Fibroblast of skin of back (primary cell): ENCODE data around the gene DMRTC2. TPM values are rescaled to one million over a fixed set of nuclear protein-coding genes. Genes with fewer than 3 reads are reported as not detected.

Experiments used
- DNase-seq: peaks from one replicate; pipeline ENCODE4 v3.0.0-alpha.2; 2013
- polyA plus RNA-seq, 2 experiments: library from polyadenylated mRNA; unstranded; fragments of 120-200 nt; gene quantifications; one replicate each; pipeline ENCODE4 v1.2.1, GENCODE V29; 2013; ENCODE audit not compliant: insufficient read length in 2 of 2

Gene DMRTC2
- not detected for polyA plus RNA-seq (2013, experiment 1 of 2; ENCODE audit: insufficient read length)
- not detected for polyA plus RNA-seq (2013, experiment 2 of 2; ENCODE audit: insufficient read length)

DNA sequence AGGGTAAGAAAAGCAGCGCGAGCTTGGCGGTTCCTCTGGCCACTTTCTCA is at the start of gene DMRTC2:
Gene DMRTC2, plus strand, starts transcription at position 42 of the 50 bp plus-strand sequence. CDS start 2,387 bp downstream, outside the sequence.
- DNase-seq = no peak

DNA sequence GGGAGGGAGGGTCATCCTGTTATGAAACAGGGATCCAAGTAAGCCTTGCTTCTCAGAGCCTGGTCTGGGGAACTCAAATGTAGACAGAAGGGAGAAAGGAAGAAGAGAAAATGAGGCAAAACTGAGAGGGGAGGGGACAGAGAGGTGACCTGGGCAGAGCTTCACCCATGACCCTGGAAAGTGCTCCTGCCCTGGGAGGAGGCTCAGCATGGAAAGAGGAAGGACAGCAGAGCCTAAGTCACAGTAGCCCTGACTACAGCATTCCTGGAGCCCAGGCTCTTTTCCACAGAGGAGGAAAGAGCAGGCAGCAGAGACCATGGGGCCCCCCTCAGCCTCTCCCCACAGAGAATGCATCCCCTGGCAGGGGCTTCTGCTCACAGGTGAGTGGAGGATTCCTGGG is 48.5 kb upstream of the DMRTC2 start, which contains the start of gene CEACAM3:
Gene CEACAM3, plus strand, starts transcription at position 226 of the 400 bp plus-strand sequence. Its CDS starts 91 bp downstream, at position 317.
- DNase-seq = no peak

DNA sequence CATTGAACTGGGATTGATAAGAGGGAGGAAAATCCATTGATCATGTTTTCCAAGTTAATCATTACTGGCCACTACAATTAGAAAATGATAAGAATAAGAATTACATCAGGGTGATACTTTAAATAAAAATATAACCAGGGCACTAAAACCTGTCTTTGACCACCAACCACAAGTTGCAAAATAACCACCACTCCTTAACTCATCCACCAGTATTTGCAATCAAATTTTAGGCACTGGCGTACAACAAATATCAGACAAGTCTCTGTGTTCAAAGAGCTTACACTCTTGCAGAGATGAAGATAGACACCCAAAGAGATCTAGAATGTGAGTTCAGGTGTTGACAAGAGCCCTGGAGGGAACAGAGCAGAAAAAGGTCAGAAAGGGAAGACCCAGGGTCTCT is 47.9 kb upstream of the DMRTC2 start:
- DNase-seq = no peak

DNA sequence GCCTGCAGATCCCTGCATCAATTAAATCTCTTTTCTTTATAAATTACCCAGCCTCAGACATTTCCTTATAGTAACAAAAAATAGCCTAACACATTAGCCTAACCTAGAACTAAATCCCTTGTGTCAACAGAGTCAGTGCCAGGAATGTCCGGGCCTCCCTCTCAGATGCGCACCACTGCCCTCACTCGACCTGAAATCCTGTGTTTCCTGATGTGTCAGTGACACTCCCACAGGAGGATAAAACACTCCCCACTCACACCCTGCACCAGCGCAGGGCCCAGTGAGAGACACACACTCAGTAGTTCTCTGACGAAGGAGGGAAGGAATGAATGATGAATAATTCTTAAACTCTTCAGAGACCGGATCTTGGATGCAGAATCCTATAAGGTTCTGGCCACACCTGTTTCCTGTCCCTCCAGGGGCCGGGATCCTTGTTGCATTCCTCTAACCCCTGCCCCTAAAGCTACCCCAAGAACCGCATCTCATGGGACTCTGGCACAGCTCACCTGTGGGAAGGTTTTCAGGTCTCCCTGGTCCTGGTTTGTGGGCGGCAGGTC is 45.3 kb upstream of the DMRTC2 start:
- DNase-seq = no peak

DNA sequence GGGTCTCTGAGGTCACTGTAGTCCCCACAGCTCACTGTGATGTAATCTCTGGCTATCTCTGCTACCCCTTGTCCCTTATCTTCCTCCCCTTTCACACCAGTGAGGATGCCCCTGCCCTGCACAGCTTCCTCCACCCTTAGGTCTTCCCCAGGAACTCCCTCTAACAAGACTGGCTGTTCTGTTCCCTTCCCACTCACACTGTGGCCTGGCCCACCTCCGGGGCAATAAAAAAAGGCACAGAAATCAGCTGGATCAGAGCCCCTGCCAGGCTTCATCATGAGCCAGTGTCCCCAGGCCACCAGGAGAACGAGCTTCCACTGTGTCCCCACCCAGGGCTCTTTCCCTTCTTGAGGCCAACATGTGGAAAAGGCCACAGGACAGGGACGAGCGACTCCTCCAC is 43.8 kb upstream of the DMRTC2 start:
- DNase-seq = no peak

DNA sequence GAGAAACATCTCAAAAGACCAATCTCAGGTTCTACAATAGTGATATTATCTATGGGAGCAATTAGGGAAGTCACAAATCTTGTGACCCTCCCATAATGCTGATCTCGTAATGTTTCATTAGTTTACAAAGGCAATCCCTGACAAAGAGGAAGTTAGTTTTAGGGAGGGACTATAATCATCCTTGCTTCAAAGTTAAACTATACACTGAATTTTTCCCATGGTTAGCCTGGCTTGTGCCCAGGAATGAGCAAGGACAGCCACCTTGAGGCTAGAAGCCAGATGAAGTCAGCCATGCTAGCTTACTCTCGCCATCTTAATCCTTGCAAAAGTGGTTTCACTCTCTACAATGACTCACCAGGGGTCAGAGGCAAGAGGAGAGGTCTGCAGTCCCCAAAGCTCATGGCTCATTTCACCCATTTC is 43.0 kb upstream of the DMRTC2 start:
- DNase-seq = no peak

DNA sequence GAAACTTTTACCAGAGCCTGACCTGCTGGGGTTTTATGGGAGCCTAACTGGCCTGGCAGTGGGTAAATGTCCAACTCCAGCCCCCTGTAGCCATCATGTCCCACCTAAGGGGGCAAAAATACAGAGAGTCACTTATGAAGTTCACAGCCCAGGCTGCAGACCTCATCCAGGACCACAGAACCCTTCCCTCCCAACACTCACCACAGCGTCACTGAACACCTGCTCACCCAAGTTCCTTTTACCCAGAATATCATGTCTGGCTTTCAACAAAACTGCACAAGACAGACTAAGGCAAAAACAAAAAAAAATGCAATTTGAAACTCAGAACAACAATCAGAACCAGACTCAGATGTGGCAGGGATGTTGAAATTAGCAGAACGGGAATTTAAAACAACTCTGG is 42.1 kb upstream of the DMRTC2 start:
- DNase-seq = no peak

DNA sequence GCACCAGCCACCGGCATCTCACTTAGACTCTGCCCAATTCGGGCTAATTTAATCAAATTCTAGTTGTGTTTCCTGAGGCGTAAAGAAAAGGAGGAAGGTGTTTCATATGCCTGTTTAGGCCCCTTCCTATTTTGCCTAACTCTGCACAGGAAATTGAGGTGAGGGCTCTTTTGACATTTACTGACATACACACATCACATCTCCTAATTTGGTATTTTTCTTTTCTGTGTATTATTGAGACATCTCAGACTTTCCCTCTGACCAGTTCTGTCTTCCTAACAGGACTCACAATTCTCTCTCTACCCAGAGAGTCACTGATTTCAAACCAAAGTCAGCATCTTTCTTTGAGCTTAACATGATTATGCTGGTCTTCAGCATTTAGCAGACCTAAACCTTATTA is 40.5 kb upstream of the DMRTC2 start:
- no peak for DNase-seq

DNA sequence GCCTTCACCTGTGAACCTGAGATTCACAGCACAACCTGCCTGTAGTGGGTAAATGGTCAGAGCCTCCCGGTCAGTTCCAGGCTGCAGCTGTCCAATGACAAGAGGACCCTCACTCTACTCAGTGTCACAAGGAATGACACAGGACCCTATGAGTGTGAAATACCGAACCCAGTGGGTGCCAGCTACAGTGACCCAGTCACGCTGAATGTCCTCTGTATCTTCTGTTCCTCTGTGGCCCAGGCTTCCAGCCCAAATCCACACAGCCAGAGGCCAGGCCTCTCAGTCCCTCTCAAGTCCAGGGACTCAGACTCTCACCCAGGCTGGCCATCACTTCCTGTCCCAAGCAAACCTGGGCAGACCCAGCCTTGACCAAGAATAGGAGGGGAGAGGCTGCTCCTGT is 37.7 kb upstream of the DMRTC2 start:
- no peak for DNase-seq

DNA sequence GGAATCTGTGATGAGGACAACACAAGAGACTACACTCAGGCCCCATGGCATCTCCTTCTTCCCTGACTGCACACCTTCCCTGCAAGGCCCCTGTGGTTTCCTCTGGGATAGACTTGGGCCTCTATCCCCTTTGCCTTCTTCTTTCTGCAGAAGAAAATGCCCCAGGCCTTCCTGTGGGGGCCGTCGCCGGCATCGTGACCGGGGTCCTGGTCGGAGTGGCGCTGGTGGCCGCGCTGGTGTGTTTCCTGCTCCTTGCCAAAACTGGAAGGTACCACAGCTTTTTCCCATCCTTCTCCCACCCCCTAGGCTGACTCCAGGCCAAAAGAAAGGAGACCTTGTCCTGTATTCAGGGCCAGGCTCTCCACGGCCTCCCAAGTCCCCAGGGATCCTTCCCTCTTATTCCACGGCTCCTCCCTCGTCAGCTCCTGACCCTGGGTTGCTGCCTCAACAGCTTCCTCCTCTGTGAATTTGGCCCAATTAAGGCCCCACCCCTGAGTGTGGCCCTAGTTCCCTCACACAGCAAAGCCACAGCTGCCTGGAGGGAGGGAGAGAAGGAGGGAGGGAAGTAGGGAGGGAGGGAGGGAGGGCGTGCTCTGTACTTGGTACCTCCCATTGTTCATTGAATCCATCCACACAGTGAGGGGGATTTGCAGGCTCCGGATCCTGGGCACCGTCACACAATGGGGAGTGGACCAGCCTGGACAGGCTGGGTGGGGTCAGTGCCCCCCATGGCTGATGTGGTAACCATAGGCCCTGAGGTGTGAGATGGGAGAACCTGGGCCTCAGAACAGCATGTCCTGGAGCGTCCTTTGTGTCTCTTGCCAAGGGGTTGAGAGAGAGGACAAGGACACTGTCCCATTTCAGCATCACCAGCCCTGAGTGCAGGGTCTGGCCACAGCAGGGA is 35.9 kb upstream of the DMRTC2 start:
- no peak for DNase-seq

DNA sequence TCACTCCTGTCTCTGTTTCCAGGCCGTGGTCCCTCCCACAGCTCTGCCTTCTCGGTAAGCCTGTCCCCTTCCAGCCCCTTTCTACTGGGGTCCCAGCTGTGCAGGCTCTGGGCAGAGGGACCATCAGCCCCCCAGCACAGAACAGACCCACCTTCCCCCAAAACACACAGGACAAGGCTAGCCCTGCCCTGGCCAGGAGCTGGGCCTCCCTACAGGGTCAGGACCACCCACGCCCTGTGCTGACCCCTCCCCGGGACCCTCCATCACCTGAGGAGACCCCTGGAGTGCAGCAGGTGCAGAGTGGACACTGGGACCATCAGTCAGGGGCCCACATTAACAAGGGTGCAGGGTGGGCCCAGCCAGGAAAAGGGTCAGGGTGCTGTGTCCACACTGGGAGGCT is 34.5 kb upstream of the DMRTC2 start:
- no peak for DNase-seq

DNA sequence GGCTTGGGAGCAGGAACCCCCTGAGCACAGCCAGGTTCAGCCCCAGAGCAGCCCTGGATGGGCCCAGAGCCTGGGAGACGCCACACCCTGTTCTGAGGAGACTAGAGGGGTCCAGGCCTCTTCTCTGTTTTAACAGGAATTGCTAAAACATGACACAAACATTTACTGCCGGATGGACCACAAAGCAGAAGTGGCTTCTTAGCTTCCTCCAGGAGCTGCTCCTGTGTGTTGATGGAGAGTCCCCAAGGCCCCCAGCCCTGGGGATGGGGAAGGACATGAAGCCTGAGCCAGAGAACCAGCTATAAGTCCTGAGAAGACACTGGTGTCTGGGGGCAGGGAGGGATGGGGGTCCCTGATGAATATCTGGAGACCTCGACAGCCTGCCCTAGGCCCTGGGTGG is 33.8 kb upstream of the DMRTC2 start:
- no peak for DNase-seq

DNA sequence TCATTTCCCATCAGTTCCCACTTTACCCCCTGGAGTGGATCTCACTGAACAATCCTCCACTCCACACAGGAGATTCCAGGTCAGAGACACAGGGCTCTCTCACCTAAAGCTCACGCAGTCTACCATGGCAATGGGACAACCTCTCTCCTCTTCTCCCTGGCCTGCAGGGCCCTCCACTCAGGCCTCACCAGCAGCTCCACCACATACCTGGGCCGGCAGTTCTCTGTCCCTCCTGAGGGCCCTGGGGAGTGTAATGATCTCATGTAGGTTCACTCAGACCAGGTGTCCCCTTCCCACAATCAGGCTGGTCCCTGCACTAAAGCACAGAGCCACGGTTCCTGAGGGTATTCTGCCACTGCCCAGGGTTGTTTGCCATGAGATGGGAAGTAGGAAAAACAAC is 32.9 kb upstream of the DMRTC2 start:
- no peak for DNase-seq

DNA sequence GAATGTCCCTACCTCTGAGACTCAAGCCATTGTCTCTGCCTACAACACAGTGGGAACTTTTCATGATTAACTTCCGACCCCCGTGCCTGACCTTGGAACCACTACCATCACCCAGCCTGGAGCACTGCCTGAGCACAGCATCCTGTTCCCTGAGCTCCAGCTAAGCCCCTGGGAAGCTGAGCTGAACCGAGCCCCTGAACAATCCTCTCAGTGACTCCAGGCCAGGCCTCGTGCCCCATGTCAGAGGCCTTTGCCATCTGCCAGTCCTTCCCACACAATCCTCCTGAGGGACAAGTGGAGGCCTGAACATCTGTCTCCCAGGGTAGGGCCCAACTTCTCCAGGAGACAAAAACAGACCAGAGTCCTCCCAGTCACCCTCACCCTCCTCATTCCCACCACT is 30.9 kb upstream of the DMRTC2 start:
- no peak for DNase-seq

DNA sequence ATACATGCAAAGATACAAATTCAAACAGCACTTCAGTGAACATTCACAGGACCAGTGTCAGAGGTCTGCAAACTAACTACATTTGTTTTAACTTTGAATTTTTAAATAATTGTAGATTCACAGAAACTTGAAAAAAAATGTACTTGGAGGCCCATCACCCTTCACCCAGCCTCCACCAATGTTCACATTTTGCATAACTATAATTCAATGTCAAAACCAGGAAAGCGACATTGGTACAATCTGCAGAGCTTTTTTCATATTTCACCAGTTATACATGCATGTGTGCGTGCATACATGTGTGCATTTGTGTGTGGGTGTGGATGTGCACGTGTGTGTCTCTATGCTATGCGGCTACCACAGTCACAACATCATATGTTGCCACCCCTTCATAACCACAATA is 29.5 kb upstream of the DMRTC2 start:
- DNase-seq = no peak

DNA sequence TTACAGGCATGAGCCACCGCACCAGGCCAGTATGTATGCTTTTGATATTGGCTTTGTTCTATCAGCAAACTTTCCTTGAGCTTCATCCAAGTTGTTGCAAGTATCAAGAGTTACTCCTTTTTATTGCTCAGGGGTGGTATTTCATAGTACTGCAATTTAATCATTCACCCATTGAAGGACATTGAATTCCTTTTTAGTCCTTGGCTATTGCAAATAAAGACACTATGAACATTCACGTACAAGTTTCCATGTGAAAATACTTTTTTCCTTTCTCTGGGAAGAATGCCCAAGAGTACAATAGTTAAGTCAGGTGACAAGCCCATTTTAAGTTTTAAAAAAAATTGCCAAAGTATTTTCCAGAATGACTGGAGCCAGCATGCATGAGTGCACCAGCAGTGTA is 28.1 kb upstream of the DMRTC2 start:
- no peak for DNase-seq

DNA sequence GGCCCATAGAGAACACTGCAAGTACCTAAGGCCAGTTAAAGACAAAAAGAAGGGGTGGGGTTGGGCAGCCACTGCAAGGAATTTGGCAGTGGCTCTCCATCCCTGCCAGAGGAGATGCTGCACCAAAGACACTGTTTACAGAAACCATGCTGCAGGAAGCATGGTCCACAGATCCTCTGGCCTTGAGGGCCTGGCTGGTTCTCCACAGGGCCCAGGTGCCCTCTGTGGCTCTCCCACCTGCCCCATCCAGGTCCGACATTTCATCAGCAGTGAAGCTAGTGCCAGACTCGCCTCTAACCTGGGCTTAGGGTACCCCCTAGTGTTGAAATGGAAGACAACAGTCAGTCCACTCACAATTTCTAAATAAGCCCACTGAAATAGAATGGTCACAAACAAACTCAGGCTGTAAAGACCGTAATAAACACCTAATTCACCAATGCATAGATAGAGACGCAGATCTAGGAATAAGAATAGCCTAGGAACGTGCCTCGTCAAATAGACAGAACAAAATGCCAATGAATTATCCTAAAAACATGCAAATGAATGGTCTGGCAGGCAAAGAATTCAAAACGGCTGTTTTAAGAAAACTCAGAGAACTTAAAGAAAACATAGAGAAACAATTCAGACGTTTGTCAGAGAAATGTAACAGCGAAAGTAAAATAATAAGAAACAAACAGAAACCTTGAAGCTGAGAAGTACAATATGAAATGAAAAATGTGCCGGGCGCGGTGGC is 23.7 kb upstream of the DMRTC2 start:
- DNase-seq = no peak

DNA sequence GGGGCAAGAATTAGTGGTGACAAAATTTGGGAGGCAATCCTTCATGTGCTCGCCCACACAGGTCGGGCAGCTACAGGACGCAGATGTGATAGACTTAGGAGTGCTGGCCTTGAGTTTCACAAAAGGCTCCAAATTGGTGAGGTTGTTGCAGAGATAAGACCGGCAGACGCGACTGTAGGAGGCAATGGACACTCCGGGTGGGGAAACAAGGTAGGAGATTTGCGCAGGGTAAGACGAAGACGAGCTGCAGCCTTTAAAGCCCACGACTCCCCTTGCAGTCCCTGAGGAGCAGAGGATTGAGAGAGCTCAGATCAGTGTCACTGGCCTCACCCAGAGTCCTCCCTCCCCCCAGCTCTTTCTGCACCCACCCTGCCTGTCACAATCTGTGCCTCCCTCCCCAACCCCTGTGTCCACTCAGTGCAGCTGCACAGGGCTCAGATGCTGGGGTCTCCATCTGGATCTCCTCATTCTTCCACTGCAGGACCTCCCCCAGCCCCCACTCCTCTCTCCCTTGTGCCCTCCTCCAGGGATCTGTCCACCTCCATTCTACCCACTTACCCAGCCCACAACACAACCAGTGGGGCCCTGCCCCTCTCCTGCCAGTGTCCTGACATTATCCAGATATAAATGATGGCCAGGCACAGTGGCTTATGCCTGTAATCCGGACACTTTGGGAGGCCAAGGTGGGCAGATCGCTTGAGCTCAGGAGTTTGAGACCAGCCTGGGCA is 6.7 kb upstream of the DMRTC2 start:
- no peak for DNase-seq

DNA sequence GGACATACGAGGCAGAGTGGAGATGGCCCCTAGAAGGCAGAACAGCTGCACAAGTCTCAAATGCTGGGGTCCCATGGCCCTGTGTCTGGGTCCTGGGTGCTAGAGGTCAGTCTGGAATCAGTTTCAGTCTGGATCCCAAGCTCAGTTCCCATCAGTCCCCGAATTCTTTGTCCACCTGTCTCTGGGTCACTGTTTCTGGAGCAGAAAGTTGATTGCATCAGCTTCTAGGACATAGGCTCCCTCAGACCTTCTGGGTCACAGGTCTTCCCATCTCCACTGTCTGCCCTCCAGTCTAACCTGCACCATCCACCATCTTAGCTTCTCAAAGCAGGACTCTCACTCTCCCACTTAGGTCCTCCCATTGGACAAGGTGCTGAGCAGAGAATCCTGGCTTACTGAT is 5.6 kb upstream of the DMRTC2 start:
- no peak for DNase-seq

DNA sequence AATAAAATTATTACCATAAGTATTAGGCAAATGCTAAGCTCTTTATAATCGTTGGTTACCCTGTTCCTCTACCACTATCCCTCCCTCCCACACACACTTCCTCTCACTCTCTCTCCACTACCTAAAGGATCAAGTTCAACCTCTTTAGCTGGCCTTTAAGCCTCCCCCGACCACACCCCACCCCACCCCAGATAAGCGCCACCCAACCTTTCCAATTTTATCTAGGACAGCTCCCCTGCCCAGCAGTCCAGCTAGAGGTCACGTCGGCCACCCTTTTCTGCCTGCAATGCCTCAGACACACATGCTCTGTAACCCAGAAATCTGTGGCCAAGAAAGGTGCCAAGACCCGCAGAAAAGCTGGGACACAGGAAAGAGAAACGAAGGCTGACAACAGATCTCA is 1.5 kb upstream of the DMRTC2 start:
- no peak for DNase-seq

DNA sequence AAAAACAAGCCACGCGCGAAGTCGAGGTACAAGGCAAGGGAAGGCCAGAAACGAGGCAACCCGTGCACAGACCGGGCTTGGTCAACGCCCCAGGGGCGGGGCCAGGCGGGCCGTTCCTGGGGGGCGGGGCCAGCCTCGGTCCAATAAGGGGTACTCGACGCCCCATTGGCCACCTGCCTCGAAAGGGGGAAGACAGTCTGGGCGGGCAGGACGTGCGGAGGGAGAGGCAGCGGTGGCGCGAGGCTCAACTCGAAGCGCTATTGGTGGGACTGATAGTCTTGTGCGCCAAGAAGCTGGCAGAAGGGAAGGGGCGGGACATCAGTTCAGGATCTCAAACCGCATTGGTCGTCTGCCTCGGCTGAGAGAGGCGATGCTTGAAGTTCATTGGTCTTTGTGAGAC is 241 bp upstream of the DMRTC2 start, which contains the start of gene LYPD4:
Gene LYPD4, minus strand, starts transcription at position 83 of the 400 bp plus-strand sequence. CDS start 5,398 bp downstream, outside the sequence.
- DNase-seq = no peak

DNA sequence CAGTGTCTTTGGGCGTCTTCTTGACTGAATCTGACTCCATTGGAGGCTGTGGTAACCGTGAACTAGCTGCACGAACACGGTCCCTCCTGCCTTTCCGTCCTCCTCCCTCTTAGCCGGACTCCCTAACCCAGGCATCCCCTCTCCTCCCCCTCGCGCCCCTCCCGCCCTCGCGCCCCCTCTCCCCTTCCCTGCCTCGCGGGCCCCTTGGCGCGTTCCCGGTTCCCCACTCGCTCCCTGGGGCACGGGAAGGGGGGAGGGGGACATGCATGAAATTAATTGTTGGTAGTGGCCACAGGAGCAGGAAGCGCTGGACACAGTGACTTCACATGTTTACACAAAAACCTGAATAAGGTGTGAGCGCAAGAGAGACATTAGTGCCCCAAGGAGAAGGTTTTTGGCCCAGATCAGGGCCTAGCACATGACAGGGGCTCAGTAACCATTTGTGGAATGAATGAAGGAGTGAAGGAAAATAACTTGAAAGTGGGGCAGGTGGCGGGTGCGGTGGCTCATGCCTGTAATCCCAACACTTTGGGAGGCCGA is 279 bp downstream of the DMRTC2 start:
- no peak for DNase-seq
